OCI-LY1 (cell line): Measurements from ENCODE around the gene ZNF593.

Experiments
- EZH2 ChIP-seq: fragments of 200-600 bp; sonication (generic), shearing (Covaris generic); IDR thresholded peaks from 2 replicates; pipeline ENCODE4 v1.8.0; 2017; ENCODE audit warnings: borderline replicate concordance, mixed run types, mild to moderate bottlenecking, antibody characterized with exemption, low read length, moderate library complexity, mixed read lengths
- TF ChIP-seq, protein P1 (sequence below): fragments of 200-600 bp; sonication (generic), shearing (Covaris generic); IDR thresholded peaks from 2 replicates; pipeline ENCODE4 v1.5.1; 2017; ENCODE audit warnings: mild to moderate bottlenecking, antibody characterized with exemption, low read length, moderate library complexity, mixed read lengths

DNA sequence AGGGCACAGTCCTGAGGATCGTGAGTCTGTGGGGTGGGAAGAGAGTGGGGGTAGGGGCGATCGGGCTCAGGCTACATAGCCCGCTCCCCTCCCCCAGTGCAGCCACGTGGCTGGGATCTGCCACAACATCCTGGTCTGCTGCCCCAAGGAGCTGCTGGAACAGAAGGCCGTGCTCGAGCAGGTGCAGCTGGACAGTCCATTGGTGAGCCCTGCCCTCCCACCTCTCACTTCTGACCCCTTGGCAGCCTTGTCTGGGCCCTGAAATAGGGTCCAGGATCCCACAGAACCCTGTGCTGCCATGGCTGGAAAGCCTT, 12.6 kb downstream of the ZNF593 start:
- TF ChIP-seq, protein P1, sequence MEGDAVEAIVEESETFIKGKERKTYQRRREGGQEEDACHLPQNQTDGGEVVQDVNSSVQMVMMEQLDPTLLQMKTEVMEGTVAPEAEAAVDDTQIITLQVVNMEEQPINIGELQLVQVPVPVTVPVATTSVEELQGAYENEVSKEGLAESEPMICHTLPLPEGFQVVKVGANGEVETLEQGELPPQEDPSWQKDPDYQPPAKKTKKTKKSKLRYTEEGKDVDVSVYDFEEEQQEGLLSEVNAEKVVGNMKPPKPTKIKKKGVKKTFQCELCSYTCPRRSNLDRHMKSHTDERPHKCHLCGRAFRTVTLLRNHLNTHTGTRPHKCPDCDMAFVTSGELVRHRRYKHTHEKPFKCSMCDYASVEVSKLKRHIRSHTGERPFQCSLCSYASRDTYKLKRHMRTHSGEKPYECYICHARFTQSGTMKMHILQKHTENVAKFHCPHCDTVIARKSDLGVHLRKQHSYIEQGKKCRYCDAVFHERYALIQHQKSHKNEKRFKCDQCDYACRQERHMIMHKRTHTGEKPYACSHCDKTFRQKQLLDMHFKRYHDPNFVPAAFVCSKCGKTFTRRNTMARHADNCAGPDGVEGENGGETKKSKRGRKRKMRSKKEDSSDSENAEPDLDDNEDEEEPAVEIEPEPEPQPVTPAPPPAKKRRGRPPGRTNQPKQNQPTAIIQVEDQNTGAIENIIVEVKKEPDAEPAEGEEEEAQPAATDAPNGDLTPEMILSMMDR, result no peak
- no peak for TF ChIP-seq EZH2
